SK-N-SH treated with all-trans-retinoic acid at 6 μM for 48 hours (cell line): ENCODE results near the gene GUCA2B.

Experiments used
- ATAC-seq: fragments of 200-7000 bp; cut with Tn5 transposase; 3 replicates; pipeline ENCODE4 v1.9.1; 2020; ENCODE audit warnings: mild to moderate bottlenecking, moderate library complexity
- ARNTL ChIP-seq: fragments of 450-650 bp; formaldehyde crosslinking; IDR thresholded peaks from 2 replicates; pipeline ENCODE4 v1.5.0; 2020; ENCODE audit warnings: low read depth, mild to moderate bottlenecking, moderate library complexity, borderline replicate concordance
- BACH2 ChIP-seq: fragments of 250-450 bp; sonication (Bioruptor Pico); IDR thresholded peaks from 2 replicates; pipeline ENCODE4 v1.9.0; 2021; ENCODE audit warnings: mild to moderate bottlenecking, borderline replicate concordance
- CSDC2 ChIP-seq: fragments of 250-450 bp; sonication (Bioruptor Pico); IDR thresholded peaks from 2 replicates; pipeline ENCODE4 v1.5.0; 2020; ENCODE audit warnings: mild to moderate bottlenecking, moderate library complexity
- CSRNP3 ChIP-seq: fragments of 250-450 bp; sonication (Bioruptor Pico); IDR thresholded peaks from 2 replicates; pipeline ENCODE4 v1.5.1; 2021; ENCODE audit warnings: mild to moderate bottlenecking, moderate library complexity
- ISL1 ChIP-seq: fragments of 250-450 bp; sonication (Bioruptor Pico); IDR thresholded peaks from 2 replicates; pipeline ENCODE4 v2.1.2; 2022; ENCODE audit warnings: mild to moderate bottlenecking, moderate library complexity
- OSR1 ChIP-seq: fragments of 250-450 bp; sonication (Bioruptor Pico); IDR thresholded peaks from 2 replicates; pipeline ENCODE4 v1.8.0; 2022; ENCODE audit warnings: moderate library complexity, mild to moderate bottlenecking, inconsistent platforms
- PPARA ChIP-seq: fragments of 250-450 bp; sonication (Bioruptor Pico); IDR thresholded peaks from 2 replicates; pipeline ENCODE4 v1.5.0; 2020; ENCODE audit warnings: mild to moderate bottlenecking, borderline replicate concordance
- RARB ChIP-seq: fragments of 250-450 bp; sonication (Bioruptor Pico); IDR thresholded peaks from 2 replicates; pipeline ENCODE4 v1.8.0; 2021; ENCODE audit warnings: mild to moderate bottlenecking, moderate library complexity
- SNAI2 ChIP-seq: fragments of 250-450 bp; sonication (Bioruptor Pico); IDR thresholded peaks from 2 replicates; pipeline ENCODE4 v1.5.0; 2020; ENCODE audit warnings: mild to moderate bottlenecking, moderate library complexity
- TCF4 ChIP-seq: fragments of 250-450 bp; sonication (Bioruptor Pico); IDR thresholded peaks from 2 replicates; pipeline ENCODE4 v1.8.0; 2021; ENCODE audit warnings: mild to moderate bottlenecking, moderate library complexity, borderline replicate concordance
- TOX ChIP-seq: fragments of 250-450 bp; sonication (Bioruptor Pico); IDR thresholded peaks from 2 replicates; pipeline ENCODE4 v1.8.0; 2021; ENCODE audit warnings: mild to moderate bottlenecking, moderate library complexity, borderline replicate concordance
- ZFP3 ChIP-seq: fragments of 250-450 bp; sonication (Bioruptor Pico); IDR thresholded peaks from 2 replicates; pipeline ENCODE4 v1.5.0; 2020; ENCODE audit warnings: mild to moderate bottlenecking, moderate library complexity
- ZFP30 ChIP-seq: fragments of 450-650 bp; formaldehyde crosslinking; IDR thresholded peaks from 2 replicates; pipeline ENCODE4 v1.5.0; 2022; ENCODE audit warnings: mild to moderate bottlenecking, moderate library complexity
- ZNF565 ChIP-seq: fragments of 450-650 bp; formaldehyde crosslinking; conservative IDR thresholded peaks from 2 replicates; pipeline ENCODE4 v1.5.0; 2020; ENCODE audit warnings: low read depth, mild to moderate bottlenecking, moderate library complexity
- ZNF70 ChIP-seq: fragments of 450-650 bp; formaldehyde crosslinking; IDR thresholded peaks from 2 replicates; pipeline ENCODE4 v1.5.0; 2020; ENCODE audit warnings: mild to moderate bottlenecking, moderate library complexity
- ZNF8 ChIP-seq: fragments of 450-650 bp; formaldehyde crosslinking; IDR thresholded peaks from 2 replicates; pipeline ENCODE4 v1.5.0; 2020; ENCODE audit warnings: mild to moderate bottlenecking, moderate library complexity
- TF ChIP-seq, protein P1 (sequence below): fragments of 250-450 bp; sonication (Bioruptor Pico); IDR thresholded peaks from 2 replicates; pipeline ENCODE4 v1.5.0; 2020; ENCODE audit warnings: mild to moderate bottlenecking, moderate library complexity
- TF ChIP-seq, protein P2 (sequence below): fragments of 250-450 bp; sonication (Bioruptor Pico); IDR thresholded peaks from 2 replicates; pipeline ENCODE4 v1.8.0; 2020; ENCODE audit warnings: mild to moderate bottlenecking, moderate library complexity, borderline replicate concordance
- TF ChIP-seq, protein P3 (sequence below): fragments of 250-450 bp; sonication (Bioruptor Pico); IDR thresholded peaks from 2 replicates; pipeline ENCODE4 v1.5.1; 2020; ENCODE audit warnings: low read depth, mild to moderate bottlenecking, moderate library complexity

The GUCA2B gene

DNA sequence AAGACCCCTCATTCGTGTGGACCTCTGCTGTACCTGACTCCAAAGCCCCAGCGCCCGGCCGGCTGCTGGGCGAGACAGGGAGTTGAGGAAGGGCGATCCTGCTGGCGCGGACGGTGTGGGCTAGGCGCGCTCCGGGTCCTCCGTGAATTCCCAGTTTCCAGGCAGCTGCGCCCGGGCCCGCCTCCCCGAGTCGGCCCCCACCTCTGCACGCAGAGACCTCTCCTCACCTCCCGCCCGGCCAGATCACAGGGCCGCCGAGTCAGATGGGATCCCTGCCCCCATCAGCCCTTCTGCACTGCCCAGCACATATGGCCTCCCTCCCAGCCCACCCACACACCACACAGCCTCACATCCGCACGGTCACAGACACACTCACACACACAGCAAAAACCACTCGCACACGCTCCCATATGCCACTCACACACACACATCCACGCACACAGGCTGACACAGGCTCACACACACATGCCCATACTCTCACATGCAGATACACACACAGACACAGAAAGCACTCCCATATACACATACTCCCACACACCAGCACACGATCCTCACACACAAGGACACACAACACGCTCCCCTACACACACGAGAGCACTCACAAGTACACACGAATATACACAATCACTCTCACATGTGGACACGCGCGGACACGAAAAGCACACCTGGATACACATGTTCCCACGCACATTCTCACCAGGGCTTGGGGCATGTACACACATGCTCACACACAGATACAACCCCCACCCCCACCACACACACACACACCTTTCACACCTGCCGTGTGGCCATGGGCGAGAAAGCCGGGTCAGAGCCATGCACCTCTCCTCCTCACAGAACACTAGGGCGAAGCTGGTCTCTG is 7.2 kb upstream of the GUCA2B start (continued):
- TF ChIP-seq, protein P1, sequence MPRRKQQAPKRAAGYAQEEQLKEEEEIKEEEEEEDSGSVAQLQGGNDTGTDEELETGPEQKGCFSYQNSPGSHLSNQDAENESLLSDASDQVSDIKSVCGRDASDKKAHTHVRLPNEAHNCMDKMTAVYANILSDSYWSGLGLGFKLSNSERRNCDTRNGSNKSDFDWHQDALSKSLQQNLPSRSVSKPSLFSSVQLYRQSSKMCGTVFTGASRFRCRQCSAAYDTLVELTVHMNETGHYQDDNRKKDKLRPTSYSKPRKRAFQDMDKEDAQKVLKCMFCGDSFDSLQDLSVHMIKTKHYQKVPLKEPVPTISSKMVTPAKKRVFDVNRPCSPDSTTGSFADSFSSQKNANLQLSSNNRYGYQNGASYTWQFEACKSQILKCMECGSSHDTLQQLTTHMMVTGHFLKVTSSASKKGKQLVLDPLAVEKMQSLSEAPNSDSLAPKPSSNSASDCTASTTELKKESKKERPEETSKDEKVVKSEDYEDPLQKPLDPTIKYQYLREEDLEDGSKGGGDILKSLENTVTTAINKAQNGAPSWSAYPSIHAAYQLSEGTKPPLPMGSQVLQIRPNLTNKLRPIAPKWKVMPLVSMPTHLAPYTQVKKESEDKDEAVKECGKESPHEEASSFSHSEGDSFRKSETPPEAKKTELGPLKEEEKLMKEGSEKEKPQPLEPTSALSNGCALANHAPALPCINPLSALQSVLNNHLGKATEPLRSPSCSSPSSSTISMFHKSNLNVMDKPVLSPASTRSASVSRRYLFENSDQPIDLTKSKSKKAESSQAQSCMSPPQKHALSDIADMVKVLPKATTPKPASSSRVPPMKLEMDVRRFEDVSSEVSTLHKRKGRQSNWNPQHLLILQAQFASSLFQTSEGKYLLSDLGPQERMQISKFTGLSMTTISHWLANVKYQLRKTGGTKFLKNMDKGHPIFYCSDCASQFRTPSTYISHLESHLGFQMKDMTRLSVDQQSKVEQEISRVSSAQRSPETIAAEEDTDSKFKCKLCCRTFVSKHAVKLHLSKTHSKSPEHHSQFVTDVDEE, result no peak
- TF ChIP-seq ZNF70 (CRISPR knock-in tag) (no peak), BACH2 (no peak), SNAI2 (no peak), ISL1 (CRISPR knock-in tag) (no peak), OSR1 (no peak), CSDC2 (no peak), ZFP3 (CRISPR knock-in tag) (no peak), CSRNP3 (CRISPR knock-in tag) (no peak), ARNTL (CRISPR knock-in tag) (no peak), PPARA (CRISPR knock-in tag) (no peak), RARB (CRISPR knock-in tag) (no peak)
- TF ChIP-seq, protein P2, sequence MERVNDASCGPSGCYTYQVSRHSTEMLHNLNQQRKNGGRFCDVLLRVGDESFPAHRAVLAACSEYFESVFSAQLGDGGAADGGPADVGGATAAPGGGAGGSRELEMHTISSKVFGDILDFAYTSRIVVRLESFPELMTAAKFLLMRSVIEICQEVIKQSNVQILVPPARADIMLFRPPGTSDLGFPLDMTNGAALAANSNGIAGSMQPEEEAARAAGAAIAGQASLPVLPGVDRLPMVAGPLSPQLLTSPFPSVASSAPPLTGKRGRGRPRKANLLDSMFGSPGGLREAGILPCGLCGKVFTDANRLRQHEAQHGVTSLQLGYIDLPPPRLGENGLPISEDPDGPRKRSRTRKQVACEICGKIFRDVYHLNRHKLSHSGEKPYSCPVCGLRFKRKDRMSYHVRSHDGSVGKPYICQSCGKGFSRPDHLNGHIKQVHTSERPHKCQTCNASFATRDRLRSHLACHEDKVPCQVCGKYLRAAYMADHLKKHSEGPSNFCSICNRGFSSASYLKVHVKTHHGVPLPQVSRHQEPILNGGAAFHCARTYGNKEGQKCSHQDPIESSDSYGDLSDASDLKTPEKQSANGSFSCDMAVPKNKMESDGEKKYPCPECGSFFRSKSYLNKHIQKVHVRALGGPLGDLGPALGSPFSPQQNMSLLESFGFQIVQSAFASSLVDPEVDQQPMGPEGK (CRISPR knock-in tag), result no peak

DNA sequence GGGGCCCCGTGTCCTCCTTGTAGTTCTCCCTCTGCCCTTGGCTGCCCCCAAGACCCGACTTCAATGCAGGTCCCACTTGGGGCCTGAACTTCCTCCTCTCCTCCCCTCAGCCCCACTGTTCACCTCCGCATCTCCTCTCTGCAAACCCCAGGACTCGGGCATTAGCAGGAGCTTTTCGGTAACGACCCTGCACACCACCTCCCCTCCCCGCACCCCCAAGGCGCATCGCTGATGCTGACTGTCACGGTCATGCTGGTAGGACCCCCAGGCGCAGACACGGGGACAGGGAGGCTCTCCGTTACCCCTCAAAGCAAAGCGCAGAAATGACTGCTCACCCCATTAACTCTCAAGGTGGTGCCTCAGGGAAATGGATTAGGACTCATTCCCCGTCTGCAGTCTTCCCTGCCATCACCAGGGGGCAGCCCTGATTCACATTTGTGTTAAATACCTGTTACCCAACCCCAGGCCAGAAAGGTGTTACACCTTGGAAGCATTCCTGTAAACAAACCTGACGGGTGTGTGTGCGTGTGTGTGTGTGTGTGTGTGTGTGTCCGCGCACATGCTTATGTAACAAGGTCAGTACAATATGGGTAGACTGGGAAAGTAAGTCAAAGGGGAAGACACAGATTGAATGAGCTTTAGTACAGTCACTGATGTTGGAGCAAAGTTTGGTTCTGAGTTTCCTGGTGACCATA is 6.4 kb upstream of the GUCA2B start:
- ATAC-seq, result peak; percentile 89
- TF ChIP-seq BACH2, result no peak
- TF ChIP-seq ISL1 (CRISPR knock-in tag), result no peak
- TF ChIP-seq ZFP3 (CRISPR knock-in tag), result no peak
- no peak for TF ChIP-seq ZNF8 (CRISPR knock-in tag)
- TF ChIP-seq, protein P1, result no peak
- no peak for TF ChIP-seq PPARA (CRISPR knock-in tag)
- no peak for TF ChIP-seq CSRNP3 (CRISPR knock-in tag)
- no peak for TF ChIP-seq TOX (CRISPR knock-in tag)
- TF ChIP-seq ZFP30 (CRISPR knock-in tag), result no peak

GRCh38 chr1:42148166-42148565 is 5.0 kb upstream of the GUCA2B start:
- no peak for ATAC-seq
- TF ChIP-seq ZNF565 (CRISPR knock-in tag), result no peak
- TF ChIP-seq ARNTL (CRISPR knock-in tag), result no peak
- no peak for TF ChIP-seq ZNF8 (CRISPR knock-in tag)
- TF ChIP-seq TCF4, result no peak
- TF ChIP-seq ISL1 (CRISPR knock-in tag), result no peak
- TF ChIP-seq BACH2, result no peak
- TF ChIP-seq RARB (CRISPR knock-in tag), result no peak
- TF ChIP-seq CSDC2, result no peak
- TF ChIP-seq ZFP30 (CRISPR knock-in tag), result no peak
- TF ChIP-seq, protein P3, sequence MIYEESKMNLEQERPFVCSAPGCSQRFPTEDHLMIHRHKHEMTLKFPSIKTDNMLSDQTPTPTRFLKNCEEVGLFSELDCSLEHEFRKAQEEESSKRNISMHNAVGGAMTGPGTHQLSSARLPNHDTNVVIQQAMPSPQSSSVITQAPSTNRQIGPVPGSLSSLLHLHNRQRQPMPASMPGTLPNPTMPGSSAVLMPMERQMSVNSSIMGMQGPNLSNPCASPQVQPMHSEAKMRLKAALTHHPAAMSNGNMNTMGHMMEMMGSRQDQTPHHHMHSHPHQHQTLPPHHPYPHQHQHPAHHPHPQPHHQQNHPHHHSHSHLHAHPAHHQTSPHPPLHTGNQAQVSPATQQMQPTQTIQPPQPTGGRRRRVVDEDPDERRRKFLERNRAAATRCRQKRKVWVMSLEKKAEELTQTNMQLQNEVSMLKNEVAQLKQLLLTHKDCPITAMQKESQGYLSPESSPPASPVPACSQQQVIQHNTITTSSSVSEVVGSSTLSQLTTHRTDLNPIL (CRISPR knock-in tag), result no peak
- no peak for TF ChIP-seq OSR1
- no peak for TF ChIP-seq PPARA (CRISPR knock-in tag)
